ENCODE data around the gene PDE3A.

The PDE3A gene

DNA sequence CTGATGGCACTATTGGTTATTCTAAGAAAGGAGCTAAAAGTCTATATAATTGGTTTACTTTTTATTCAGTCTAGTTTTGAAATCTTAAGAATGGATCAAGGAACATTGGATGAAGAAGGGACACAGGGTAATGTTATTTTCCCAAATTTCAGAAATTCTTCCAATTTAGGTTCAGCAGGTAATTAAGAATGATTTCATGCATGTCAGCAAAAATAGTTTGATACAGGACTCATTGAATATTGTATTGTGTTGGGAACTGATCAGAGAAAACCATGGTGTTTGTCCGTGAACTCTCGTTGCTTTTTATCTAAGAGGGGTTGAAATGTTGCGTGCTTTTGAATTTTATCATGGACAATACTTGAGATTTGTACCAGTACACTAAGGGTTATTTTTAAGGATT is 58.6 kb downstream of the PDE3A start:
- no peak for DNase-seq

DNA sequence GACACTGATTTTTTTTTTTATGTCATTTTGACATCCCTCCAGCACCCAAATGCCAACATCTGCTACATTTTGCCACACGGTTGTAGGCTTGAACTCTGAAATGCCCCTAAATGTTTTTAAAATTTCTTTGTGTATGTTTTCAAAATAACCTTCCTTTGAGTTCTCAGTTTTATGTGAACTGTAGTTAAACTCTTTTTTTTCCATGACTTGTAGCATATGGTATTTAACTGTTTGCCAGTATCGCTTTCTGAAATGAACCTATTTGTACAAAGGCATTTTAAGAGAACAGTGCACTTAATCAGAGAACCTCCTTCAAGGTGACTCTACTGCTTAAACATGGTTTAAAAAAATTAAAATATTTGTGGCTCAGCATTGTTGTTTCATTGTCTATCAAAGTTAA is 61.5 kb downstream of the PDE3A start:
- no peak for DNase-seq

GRCh38 chr12:20432290-20432689 is 64.0 kb downstream of the PDE3A start:
- DNase-seq, result no peak

DNA sequence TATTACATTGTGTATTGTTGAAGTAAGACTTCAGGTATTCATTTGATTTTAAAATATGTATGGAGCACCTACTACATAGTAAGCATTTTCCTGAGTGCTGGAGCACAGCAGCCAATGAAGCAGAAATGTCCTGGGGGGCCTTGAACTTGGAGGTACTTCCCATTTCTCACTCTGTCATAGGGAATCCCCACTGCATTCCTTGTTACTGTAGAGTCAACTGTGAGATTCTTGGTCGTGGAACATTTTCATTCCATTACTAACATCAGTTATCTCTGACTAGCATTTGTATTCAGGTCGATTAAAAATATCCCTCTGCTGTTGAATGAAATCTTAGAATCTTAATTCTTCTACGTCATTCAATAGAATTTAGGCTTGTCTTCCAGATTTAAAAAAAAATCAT is 66.7 kb downstream of the PDE3A start:
- no peak for DNase-seq

- no peak for DNase-seq
Measured at GRCh38 chr12:20436316-20436715, 68.0 kb downstream of the PDE3A start.

GRCh38 chr12:20438299-20438779 is 70.0 kb downstream of the PDE3A start:
- no peak for DNase-seq

DNA sequence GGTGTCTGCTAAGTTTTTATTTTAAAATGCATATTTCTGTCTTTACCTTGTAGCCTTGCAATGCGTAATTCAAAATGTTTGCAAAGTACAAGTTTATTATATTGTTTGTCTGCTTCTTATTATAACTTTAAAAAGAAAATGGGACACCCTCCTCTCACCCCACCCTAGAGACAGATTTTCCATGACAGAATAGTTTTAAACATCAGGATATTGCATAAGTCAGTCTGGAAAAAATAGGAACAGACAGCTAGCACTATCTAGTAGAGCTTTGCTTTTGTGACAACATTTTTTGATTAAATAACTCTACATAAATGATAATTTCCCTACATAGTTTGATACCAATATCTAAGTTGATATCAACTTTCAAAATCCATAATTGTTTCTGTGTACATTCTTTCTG is 71.3 kb downstream of the PDE3A start:
- DNase-seq, result no peak

DNA sequence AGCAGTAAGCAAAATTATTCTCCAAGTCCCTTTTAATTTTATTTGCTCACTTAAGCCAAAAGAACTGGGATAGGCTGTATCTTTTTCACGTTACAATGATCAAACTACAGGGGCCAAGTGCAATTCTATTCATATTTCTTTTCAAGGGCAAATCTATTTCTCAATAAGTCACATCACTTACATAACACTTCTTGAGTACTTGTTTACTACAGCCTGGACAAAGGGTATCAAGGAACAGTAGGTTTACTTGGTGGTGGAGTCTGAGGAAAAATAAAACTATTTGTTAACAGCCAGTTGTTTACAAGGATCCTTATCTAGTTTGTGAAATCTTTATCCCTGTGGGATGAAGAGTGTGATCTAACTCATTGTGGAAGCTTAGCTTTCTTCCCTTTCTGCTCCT is 72.1 kb downstream of the PDE3A start:
- no peak for DNase-seq

DNA sequence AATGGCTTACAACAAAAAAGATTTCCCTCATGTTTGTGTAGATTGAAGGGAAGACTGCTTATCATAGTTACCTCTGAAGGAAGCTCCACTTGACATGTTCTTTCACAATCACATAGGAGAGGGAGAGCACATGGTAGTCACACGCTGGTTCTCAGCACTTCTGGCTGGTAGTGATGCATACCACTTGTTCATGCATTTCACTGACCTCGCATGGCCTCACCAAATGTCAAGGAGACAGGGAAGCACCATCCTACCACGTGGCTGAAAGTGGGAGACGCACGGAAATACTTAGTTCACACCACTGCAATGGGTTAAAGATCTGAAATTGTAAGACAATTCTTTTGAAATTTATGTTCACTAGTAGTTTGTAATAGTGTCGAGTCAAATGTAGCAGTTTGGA is 74.0 kb downstream of the PDE3A start:
- no peak for DNase-seq

GRCh38 chr12:20443255-20443654 is 74.9 kb downstream of the PDE3A start:
- DNase-seq, result no peak

DNA sequence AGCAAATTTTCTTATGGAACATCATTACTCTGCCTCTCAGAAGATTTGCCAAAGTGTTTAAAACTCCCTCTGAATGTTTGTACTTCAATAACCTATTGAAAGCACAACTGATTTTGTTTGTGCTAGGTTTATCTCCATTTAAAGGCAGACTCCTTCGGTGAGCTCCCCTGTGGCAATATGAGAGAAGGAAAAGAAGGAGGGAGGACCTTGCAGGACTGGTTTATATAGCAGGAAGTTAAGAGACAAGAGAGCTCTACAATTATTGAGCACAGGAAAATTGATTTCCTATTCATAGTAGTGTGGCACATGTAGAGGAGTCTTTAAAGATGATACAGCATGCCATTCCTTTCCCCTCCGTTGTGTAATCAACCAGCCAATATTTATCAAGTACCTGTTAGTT is 75.5 kb downstream of the PDE3A start:
- no peak for DNase-seq

DNA sequence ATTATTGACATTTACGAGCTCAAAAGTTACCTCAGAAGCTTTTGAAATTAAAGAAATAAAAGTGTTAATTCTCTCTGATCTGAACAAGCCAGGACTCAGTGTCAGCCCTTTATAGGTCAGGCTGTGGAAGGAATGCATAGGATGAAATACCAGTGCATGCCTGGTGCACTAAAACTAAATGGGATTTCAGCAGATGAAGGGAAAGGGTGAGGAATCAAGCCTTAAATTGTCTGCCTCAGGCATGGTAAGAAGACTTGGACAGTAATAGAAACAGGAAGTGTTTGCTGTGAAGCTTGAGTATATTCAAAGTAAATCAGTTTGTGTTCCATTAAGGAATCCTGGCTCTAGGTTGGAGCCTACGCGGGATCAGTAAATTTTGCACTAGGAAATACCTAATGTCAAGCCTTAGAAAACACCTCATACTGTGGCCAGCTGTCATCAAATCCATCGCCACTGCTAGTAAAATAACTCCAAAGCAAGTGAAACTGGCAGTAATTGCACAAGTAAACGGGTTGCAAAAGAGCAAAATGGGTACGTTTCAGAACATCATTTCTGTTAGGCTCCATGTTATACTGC is 76.3 kb downstream of the PDE3A start:
- DNase-seq, result no peak

GRCh38 chr12:20445687-20446086 is 77.3 kb downstream of the PDE3A start:
- no peak for DNase-seq

DNA sequence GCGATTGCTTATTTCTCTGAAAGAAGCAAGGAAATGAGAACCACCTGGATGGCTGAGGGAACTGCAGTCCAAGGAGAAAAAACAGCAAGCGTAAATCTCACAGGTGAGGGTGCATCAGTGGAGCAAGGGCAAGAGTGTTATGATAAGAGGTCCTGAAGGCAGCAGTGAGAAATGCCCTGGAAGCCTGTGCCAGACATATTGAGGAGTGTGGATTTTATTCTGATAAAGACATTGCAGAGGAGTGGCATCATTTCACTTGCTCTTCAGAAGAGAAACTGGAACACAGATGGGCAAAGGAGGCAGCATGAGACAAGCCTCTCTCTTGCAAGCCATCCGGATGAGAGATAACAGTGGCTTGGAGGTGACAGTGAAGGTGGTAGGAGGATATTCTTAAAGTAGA is 78.5 kb downstream of the PDE3A start:
- DNase-seq, result no peak

DNA sequence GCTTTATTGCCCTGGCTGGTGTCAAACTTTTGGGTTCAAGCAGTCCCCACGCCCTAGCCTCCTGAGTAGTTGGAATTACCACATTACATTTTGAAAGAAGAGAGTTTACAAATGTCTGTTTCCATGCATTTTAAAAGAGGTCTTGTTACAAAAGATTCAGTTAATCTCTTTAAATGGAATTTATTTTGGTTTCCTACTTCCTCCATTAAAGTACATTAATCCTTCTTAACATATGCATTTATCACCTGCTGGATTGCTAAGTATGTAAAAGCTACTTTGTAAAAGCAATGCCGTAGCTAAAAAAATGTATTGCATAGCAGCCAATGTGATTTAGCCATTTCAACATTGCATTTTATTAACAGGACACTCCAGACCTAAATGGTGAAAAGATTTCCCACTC is 80.4 kb downstream of the PDE3A start:
- DNase-seq, result no peak

DNA sequence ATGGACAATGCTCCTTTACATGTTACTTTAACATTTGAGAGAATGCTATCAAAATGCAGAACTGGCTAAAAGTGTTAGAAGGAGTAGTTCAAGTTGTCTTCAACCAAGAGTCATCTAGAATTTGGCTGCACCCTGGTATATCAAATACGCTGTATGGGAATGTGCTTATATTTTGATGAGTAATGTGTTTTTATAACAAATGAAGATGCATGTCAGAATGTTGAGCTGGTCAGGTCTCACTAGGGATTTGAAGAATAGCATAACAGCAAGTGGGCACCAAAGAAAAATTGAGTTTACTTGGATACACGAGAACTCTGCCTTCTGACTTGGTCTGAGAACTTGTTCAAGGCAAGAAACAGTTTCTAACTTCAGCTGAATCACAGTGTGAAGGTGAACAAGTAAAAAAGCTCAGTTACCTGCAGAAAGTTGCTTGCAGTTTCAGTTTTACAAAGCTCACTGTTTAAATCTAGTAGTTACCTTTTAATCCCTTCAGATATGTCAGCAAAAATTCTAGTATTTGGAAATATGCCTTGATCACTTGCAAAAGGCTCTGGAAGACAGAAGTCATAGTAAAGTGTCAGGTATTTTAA is 82.3 kb downstream of the PDE3A start:
- DNase-seq, result no peak

- no peak for DNase-seq
Measured at GRCh38 chr12:20451761-20452160, 83.4 kb downstream of the PDE3A start.

DNA sequence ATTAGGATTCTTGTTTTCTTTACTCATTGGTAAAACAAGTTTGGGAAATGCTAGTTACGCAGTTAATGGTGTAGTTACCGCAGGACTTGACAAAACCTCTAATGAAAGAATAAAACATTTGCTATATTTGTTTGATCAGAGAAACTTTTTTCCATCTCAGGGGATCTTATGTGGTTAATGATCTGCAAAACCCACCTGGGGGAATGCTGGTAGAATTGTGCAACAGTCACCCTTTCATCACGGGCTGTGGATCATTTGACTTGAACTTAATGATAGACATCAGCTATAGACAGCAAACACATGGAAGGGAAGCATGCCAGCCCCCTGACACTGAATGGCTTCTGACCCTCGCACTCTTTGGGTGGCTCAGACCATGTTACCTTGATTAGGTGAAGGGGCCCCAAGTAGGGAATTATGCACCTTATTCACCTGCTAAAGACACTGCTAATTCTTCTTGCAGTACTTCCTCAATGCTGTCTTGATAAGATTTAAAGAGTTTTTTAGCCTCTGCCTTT is 84.2 kb downstream of the PDE3A start:
- DNase-seq, result no peak

DNA sequence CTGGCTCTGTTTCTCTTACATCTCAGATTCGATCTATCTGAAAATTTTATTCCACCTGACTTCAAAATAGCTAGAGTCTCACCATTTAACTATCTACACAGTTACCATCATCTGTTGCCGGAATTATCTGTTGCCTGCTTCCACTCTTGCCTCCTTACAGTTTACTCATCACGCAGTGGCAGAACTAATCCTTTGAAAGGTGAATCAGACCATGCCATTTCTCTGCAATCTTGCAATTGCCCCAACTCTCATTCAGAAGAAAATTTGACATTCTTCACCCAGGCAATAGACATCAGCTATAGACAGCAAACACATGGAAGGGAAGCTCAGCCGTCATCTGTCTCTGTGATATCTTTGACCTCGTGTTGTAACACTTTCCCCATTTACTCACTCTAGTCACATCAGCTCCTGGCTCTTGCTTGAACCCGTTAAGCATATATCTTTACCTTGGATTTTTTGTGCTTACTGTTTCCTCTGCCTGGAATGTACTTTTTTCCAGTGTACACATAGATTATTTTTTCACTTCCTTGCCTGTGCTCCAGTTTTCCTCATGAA is 85.5 kb downstream of the PDE3A start:
- no peak for DNase-seq

- no peak for DNase-seq
Measured at GRCh38 chr12:20455001-20455706, 86.8 kb downstream of the PDE3A start.

GRCh38 chr12:20457582-20457981 is 89.2 kb downstream of the PDE3A start:
- DNase-seq, result no peak

DNA sequence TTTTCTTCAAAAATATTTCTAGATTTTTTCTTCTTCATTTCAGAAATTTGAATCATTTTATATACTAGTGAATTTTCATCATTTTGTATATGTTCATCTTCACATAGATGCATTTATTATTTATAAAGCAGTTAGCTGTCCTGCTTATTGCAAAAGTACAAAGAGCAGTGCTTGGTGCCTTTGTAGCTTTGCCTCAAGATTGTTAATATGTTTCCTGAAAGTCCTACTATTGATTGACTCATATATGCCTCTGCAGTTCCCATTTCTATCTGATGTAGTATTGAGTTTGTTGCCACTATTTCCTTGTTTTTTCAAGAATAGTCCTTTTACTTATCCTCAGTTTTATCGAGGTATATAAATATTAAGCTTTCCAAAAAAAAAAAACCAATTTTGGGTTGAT is 89.7 kb downstream of the PDE3A start:
- no peak for DNase-seq

- no peak for DNase-seq
Measured at GRCh38 chr12:20459920-20460319, 91.6 kb downstream of the PDE3A start.

- no peak for DNase-seq
Measured at GRCh38 chr12:20460956-20461355, 92.6 kb downstream of the PDE3A start.

All from activated CD4-positive, CD25-positive, alpha-beta regulatory T cell treated with anti-CD3 and anti-CD28 coated beads, Interleukin-2, amount 50 U/mL, for 72 hours (primary cell).